DMS153 (cell line): Measurements from ENCODE around the gene LMX1B.

Experiments used
- DNase-seq: peaks from one replicate; lab custom pipeline; 2025; lab: John Stamatoyannopoulos, UW

The LMX1B gene

DNA sequence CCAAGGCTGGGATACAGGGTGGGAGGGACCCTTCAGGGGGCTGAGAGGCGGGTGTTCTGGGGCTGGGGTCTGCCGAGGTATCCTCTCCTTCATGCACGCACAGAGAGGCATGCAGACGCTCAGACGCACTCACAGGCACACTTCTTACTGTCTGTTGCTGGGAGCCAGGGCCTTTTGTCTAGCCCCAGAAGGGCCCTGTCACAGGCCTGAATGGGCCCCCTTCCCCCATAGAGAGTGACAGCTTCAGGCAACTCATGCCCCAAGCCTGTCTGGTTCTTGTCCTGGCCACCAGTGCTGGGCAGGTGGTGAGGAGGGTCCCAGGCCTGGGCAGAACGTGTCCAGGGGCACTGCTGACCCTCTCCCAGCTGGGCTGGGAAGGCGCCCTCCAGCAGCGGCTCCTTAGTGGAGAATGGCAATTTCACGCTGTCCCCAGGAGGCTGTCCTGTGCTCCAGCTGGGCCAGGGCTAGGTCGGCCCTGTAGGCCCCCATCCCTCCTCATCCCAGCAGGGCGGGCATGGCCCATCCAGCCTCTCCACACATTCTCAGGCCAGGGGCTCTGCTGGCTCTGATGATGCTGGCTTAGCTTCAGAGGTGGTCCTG, 45.3 kb downstream of the LMX1B start:
- DNase-seq, result no peak

DNA sequence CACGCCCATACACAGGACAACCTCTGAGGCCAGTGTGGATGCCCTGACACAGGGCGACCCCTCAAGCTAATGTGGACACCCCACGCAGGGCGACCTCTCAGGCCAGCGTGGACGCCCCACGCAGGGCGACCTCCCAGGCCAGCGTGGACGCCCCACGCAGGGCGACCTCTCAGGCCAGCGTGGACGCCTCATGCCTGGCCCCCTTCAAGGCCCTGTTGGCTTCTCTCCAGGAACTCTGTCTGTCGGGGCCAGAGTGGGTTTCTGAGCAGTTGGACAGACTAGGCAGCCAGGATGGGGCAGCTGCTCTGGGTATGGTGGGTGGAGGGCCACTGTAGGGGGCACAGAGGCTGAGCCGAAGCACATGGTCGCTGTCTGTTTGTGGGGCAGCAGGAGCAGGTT, 47.4 kb downstream of the LMX1B start:
- DNase-seq, result no peak

DNA sequence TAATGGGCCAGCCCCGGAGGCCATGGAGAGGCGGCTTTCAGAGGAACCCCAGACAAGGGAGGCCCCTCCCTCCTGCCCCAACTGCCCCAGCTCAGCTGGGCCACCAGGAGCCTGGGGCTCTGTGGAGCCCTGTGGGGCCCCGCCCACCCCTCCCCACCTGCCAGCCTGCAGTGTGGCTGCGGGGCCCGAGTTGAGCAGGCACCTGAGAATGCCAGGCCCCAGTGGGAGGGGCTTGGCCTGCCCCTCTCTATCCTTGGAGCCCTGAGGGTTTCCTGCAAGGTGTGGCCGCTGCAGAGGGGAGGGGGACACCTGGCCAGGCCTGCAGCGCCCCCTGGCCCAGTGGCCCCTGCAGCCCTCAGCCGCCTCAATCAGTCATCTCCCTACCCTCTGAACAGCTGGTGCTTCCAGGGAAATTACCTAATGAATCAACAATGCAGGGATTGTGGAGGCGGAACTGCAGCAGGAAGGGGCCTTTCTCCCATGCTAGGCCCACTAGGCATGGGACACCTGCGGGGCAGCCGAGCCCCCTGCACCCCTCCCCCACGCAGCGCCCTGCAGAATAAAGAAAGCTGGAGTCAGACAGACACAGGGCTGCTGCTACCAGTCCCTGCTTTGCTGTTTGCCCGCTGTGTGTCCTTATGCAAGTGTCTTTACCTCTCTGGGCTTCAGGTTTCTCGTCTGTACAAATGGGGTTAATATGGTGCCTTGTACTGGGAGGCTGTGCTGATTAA, 48.0 kb downstream of the LMX1B start:
- DNase-seq, result no peak

DNA sequence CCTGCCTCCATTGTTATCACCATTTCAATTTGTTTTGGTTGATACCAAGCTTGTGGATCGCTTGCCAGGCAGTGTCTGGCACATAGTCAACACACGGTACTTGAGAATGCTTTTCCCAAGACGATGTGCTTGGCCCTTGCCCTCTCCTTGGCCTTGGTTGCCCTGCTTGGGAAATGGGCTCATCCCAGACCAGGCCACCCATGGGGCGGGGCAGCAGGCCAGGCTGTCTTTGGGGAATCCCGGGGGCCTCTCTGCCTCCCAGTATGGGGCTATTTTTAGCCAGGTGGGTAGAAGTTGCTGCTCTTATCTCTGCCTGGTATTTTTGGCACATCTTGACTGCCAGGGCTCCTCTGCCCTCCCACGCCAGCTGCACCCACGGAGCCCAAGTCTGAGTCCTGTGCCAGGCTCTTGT, 49.9 kb downstream of the LMX1B start:
- DNase-seq, result no peak

DNA sequence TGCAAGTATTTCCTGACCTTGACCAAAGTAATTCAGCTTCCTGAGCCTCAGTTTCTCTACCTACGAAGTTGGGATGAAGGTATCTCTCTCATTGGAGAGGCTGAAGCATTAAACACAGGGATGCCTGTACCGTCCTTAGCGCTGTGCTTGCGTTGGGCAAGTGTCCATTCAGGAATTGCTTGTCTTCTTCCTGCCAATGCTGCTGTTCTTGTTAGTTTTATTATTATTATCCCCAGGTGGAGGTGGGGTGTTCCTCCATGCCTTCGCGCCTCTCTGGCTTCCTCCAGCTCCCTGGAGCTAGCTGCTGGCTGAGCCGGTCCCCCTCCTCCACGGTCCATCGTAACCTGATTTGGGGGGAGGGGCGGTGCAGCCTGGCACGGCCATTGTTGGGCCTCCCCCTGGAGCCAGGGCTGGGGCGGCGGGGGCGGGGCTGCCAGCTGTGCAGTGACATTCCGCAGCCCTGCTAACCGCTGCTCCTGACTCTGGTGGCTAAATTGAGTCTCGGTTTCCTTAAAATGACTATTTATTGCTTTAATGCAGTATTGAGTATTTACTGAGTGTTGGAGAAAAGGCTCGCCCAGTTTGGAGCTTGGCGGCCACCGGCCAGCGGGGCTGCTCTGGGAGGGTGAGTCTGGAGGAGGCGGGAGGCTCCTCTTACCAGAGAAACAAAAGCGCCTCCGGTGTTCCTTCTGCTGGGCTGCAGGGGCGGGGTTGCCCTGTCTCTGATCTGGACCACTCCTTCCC, 51.3 kb downstream of the LMX1B start:
- no peak for DNase-seq

DNA sequence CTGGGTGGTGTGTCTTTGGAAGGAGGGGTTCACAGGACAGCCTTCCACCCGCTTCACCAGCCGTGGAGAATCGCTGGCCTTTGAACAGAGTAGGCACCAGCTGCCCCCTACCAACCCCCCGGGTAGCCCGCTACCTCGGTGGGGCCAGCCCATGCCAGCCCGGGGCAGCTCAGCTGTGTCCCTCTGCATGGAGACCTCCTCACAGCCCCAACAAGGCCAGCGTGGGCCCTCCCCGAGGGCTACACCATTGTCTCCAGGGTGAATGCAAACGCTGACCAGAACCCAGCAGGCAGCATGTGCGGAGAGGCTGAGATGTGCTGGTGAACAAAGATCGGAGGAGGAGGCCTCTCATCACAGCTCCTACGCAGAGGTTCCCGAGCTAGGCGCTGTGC, 51.9 kb downstream of the LMX1B start:
- DNase-seq, result no peak

DNA sequence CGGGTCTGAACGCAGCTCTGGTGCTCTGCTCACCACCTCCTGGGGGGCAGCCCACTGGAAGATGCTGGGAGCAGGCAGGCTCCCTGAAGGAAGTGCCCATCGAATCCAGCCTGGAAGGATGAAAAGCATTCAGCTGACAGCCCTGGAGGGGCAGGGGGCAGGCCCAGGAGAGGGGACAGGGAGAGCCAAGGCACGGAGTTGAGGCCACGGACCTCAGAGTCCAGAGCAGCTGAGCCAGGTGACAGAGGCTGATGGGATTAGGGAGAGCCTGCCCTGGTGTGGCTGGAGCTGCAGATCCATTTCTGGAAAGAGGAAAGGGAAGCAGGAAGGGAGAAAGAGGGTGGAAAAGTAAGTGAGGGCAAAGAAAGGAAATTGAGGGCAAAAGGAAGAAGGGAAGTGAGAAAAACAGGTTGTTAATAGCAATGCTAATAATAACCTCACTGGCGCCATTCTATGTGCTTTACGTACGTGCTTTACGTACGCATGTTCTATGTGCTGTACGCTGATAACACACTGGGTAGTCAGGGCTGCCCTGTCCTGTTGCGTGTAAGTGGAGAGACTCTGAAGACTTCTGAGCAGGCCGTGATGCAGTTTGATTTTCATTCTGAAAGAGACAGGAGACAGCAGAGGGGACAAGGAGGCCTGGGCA, 52.6 kb downstream of the LMX1B start:
- no peak for DNase-seq

DNA sequence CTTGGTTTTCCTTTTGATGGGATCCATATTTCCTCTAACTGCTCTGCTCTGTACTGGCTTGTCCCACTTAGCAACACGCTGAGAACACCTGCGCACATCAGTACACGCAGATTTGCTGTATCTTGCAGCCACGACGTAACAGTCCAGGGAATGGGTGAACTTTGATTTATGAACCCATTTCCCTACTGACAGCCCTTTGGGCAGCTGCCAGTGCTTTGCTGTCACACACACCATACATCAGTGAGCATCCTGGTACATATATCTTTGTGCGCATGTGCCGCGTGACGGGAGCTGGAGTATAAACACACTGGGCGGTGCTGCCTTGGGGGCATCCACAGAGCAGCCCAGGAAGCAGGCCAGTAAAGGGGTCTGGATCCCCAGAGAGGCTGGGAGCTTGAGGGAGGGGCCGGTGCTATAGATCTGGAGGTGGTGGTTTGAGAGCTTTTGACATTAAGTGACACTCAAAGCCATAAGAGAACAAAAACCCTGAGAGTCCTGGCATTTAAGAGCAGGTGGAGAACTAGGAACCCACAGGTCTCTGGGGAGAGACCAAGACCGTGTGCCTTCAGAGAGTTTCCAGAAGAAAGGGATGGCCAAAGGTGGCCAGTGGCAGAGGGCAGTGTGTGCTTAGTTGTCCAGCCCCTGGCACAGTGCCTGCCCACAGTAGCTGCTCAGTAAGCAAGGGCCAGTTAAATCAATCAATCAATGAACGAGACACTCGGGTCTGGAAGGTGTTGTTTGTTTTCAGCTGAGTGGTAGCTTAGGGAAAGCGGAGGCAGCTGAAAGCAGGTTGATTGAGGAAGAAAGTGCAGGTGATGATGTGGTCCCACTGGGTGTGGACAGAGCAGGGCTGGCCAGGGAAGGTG, 53.7 kb downstream of the LMX1B start:
- peak; percentile 87 for DNase-seq

DNA sequence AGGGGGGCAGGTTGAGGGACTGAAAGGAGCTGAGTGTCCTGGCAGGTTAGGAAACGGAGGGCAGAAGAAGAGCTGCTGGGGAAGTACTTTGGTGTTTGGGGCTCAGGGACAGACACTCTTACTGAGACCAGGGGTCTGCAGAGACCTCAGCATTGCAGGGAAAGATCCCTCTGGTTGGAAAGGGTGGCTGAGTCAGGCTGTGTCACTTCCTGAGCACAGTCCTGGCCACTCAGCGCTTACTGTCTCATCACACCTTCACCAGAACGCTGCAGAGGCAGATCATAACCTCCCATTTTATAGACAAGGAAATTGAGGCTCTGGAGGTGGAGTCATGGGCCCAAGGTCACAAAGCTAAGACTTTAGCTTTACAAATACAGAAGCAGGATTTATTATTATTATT, 54.3 kb downstream of the LMX1B start:
- DNase-seq, result no peak

DNA sequence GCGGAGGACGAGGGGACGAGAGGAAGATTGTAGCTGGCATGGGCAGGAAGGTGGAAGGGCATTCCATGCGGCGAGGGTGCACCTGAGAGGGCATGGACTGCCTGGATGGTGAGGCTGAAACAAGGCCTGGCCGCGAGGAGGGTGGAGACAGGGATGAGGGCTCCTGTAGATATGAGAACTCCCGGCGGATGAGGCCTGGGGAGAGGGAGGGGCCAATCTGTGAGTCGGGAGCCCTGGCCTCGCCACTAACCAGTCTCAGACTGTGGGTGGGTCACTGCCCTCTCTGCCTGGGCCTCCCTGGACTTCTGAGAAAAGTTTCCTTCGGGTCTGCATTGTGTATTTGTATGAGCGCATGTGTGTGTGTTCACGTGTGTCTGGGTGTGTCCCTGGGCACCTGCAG, 55.4 kb downstream of the LMX1B start:
- no peak for DNase-seq

DNA sequence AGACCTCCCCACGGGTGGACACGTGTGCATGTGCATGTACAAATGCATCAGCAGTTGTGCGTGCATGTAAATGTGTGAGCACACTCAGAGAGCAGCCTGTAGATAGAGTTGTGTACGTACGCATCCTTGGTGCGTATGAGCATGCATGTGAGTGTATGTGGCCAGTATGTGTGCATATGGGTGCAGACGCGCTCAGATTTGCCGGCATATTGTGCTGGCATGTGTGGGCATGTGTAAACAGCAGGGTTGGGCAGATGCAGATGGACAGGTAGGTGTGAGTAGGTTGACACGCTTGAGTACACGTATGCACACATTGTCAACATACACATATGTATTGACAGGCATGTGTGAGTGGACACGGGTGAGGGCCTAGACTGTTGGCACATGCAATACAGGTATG, 56.5 kb downstream of the LMX1B start:
- DNase-seq, result no peak

DNA sequence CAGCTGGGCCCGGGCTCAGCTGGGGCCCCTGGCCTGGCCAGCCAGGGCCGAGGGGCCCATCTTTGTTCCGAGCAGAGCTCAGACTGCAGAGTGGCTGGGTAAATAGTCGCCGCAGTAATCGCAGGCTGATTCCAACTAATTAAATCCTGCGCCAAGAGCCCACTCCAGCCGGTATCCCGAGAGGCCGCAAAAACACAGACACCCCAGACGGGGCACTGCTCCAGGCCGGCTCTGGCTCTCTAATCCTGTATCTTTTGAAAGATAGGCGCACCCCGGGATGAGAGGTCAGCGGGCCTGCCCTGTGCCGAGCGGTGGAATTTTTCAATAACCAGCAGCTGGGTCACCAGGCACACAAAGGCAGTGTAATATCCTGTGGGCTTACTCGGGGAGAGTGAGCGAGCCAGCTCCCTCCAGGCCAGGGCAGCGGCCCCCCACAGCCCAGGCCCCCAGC, 57.7 kb downstream of the LMX1B start:
- DNase-seq, result no peak

DNA sequence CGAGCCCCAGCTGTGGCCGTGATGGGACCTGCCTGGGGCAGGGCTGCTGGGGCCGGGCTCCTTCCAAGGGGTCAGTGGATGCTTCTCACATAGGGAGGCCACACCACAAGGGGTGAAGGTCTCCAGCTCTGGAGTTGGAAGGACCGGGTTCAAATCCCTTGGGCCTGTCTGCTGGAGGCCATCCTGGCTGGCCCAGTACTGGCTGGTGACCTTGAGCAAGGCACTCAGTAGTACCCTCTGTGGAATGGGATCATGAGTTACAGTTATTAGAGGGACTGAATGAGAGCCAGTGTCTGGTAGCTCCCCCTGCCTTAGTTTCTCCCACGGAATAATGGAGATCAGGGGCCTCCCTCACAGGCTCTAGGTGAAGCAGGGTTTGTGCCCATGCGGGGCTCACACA, 58.3 kb downstream of the LMX1B start:
- DNase-seq, result no peak

DNA sequence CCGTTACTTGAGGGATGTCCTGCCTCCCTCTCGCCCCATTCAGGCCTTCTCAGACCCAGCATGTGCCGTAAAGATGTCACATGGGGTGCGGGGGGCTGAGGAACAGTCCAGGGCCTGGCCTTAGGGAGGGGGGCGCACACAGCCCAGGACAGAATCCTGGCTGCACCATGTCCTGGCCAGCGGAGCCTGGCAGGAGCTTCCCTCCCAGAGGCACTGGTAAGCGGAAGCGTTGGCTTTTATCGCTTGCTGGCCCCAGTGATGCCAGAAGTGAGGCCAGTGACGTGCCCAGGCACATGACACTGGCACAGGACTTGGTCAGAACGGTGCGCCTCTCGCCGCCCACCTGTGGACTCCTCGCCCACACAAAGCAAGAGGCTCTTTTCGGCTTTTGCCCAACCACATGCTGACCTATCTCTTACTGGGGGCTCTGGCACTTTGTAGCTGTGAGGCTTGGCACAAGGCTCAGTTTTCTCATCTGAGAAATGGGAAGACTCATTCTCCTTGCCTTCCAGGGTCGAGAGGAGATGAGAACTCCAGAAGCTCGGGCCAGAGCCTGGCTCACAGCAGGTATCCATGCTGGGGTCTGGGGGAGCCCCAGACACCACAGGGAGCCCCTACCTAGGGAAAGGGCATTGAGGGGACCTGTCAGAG, 59.0 kb downstream of the LMX1B start:
- DNase-seq, result no peak

DNA sequence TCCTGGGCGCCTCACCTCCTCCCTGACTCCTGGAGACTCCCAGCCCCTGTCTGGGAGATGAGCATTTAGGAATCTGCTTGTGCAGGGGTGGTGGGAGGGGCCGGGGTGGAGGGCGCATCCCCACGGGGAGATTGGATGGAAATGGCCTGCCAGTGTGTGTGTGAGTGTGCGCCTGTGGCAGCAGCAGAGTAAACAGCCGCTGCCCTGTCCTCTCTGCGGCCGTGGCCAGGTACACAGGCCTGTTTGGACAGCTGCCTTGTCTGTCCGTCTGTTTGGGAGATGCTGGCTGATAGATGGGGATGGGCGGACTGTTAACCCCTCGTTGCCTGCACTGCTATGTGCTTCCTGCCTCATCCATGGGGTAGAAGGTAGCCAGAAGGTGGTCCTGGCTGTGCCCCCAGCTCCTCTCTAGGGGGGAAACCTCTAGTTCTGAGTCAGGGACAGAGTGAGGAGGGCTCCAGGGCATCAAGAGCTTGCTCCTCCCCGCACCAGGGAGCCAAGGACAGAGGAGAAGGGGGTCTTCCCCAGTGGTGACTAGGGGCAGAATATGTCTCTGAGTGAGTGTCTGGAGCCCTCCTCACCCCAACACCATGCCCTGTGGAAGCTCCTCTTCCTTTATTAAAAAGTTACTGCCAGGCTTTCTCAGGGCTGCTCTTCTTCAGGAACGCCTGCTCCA, 60.1 kb downstream of the LMX1B start:
- peak; percentile 51 for DNase-seq

DNA sequence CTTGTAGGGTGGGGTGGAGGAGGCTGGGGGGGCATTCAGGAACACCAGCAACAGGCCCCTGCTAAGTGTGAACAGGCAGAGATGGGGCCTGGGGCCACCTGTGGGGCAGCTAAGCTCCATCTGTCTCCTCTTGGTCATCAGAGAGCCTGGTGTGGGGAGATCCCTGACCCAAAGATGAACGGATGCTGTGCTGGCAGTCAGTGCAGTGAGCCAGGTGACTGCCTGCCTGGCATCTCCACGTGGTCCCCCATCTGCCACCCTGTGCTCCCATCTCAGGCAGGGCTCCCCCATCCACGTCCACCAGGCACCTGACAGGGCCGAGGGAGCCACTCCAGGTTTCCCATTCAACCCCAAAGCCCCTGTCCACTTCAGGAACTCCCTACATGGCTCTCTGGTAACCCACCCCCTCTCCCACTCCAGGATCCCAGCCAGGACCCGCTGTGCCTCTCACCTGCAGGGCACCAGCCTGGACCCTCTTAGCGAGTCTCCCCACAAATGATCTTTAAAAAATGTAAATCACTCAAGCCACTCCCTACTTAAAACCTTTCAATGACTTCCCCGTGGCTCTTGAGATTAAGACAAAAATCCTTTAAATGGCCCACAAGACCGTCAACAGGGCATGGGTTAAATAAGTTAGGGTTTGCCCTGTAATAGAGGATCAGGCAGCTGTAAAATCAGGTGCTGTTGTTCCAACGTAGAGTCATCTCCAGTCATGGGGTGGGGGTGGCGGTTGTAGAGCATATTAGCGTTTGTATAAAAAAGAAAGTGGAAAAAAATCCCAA, 60.8 kb downstream of the LMX1B start:
- no peak for DNase-seq

DNA sequence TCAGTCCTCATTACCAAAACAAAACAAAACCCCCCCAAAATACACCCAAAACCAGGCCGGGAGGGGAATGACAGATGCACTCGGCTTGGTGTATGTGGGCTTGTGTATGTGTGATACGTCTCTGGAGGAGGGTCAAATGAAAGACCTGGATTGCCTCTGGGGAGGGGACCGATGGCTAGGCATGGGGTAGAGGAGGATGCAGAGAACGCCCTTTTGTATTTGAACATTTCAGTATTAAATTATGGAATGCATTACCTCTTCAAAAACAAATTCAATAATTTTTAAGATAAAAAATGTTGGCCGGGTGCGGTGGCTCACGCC, 61.4 kb downstream of the LMX1B start:
- DNase-seq, result no peak

DNA sequence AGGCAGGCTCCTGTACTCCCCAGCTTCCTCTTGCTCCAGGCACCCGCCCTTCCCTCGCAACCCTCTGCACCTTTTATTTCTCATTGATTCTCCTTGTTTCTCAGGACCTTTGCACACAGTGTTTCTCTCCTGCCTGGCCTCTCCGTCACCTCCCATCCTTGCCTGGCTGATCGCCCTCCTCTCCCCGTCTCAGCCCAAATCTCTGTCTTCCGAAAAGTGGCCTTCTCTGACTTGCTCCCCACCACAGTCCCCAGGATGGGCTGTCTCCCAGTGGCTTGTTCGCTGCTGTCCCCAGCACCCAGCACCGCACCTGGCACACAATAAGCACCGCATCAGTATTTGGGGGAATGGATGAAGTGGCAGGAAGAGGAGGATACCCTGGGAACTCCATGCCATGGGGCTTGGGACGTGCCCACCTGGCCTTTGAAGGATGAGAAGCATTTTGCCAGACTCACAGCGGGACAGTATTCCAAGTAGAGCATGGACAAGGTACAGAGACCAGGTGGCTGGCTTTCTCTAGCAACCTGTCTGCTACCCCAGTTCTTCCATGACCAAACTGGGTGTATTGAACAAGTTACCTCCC, 62.5 kb downstream of the LMX1B start:
- DNase-seq, result no peak

DNA sequence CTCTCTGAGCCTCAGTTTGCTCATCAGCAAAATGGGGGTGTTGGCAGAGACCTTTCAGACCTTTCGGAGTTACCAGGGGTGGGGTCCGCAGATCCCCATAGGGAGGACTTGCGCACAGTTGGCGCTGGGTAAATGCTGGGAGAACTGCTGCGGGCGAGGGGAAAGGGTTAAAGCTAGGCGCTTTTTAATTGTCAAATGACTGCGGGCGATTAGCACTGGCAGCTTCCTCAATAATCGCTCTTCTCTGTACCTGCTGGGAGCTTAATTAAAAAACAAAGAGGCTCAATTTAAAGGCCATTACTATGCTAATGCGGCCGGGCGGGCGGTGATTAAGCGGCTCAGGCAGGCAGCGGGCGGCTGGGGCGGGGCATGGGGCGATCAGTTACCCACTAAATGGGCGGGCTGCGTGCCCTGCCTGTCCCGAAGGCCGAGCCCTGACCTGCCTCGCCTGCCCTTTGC, 63.0 kb downstream of the LMX1B start:
- no peak for DNase-seq
